Esophagus squamous epithelium (tissue), 5 donors: ENCODE results near the gene MAP3K5. TPM values are rescaled to one million over a fixed set of nuclear protein-coding genes. Genes with fewer than 3 reads are reported as not detected.

ENCODE experiments used
- DNase-seq: peaks from one replicate; lab custom pipeline; 2025; lab: John Stamatoyannopoulos, UW
- H3K27ac ChIP-seq, 4 donors: fragments of 200-600 bp; sonication (generic); one replicate each; pipeline ENCODE4 v1.5.1; 2016 to 2019; ENCODE audit warnings: mild to moderate bottlenecking in 1 of 4
- H3K27me3 ChIP-seq, 4 donors: fragments of 200-600 bp; sonication (generic); 1 replicate in 3 of 4; 2 replicates in 1 of 4; pipeline versions ENCODE4 v1.5.1 to v1.6.0; 2017 to 2021; ENCODE audit warnings: antibody characterized with exemption in 1 of 4
- H3K36me3 ChIP-seq, 3 donors: fragments of 200-600 bp; sonication (generic); one replicate each; pipeline ENCODE4 v1.5.1; 2016 to 2019
- H3K4me1 ChIP-seq, 3 donors: fragments of 200-600 bp; sonication (generic); one replicate each; pipeline ENCODE4 v1.5.1; 2017 to 2019
- H3K4me3 ChIP-seq, 4 donors: fragments of 200-600 bp; sonication (generic); 1 replicate in 3 of 4; 2 replicates in 1 of 4; pipeline ENCODE4 v1.5.1; 2016 to 2019; ENCODE audit warnings: mild to moderate bottlenecking in 2 of 4, moderate library complexity in 1 of 4
- H3K9me3 ChIP-seq, 3 donors: fragments of 200-600 bp; sonication (generic); one replicate each; pipeline ENCODE4 v1.5.1; 2016 to 2019
- CTCF ChIP-seq, 6 experiments: fragments of 450-650 bp in 4 of 6; fragments of 200-600 bp in 2 of 6; sonication (generic) in 2 of 6; IDR thresholded peaks; one replicate each; pipeline ENCODE4 v1.5.1; 2016 to 2019; ENCODE audit warnings: antibody characterized with exemption in 6 of 6, mild to moderate bottlenecking in 4 of 6, moderate library complexity in 4 of 6
- POLR2A ChIP-seq, 4 donors: fragments of 450-650 bp; IDR thresholded peaks; one replicate each; pipeline ENCODE4 v1.6.1; 2017; ENCODE audit warnings: antibody characterized with exemption in 4 of 4, mild to moderate bottlenecking in 4 of 4, moderate library complexity in 3 of 4
- WGBS, 2 donors: methylation state at CpG; one replicate each; pipeline ENCODE4 v1.1.5; 2018; 5-methylcytosine and 5-hydroxymethylcytosine counted together
- intact Hi-C: fragments of 100-400 bp; cut with DNase I; formaldehyde crosslinking; loops from one replicate; pipeline ENCODE4 v1.15.0; 2022
- total RNA-seq, 4 donors: library from RNA; depleted of rRNA; stranded (reverse); fragments of >200 nt; gene quantifications; one replicate each; pipeline ENCODE4 v1.1.0, GENCODE V29; 2016
- donor health status: DM: yes; HTN: yes; CAD: no.

MAP3K5 gene
- total RNA-seq, 4 donors from 2014 or later: 9.2 to 22.9 (median 20.9) TPM

GRCh38 chr6:136658711-136659110, 133.6 kb downstream of the MAP3K5 start:
- no peaks in the 10 kb centered on the region for H3K9me3 ChIP-seq
- no peaks in the 10 kb centered on the region for H3K27me3 ChIP-seq
- no peak for DNase-seq
- peaks cover 0 to 10% (median 5%) of the 10 kb centered on the region in 3 donors for H3K4me1 ChIP-seq
- H3K36me3 ChIP-seq: peaks cover 0 to 41% (median 0%) of the 10 kb centered on the region in 3 donors
- 77 to 89% methylated on average over 2 of the region's 2 CpGs for WGBS, 2 donors
- no peak overlapping the region for H3K4me3 ChIP-seq
- no peak for TF ChIP-seq POLR2A (IDR thresholded peaks at IDR 0.05)
- no peak for TF ChIP-seq CTCF (IDR thresholded peaks at IDR 0.05)
- no peak overlapping the region for H3K27ac ChIP-seq
- intact Hi-C loops: no loop called here

- H3K4me1 ChIP-seq: peaks cover 0 to 9% (median 3%) of the 10 kb centered on the region in 3 donors
- H3K4me3 ChIP-seq: no peak overlapping the region
- WGBS, 2 donors: 58 to 65% methylated on average over 4 of the region's 4 CpGs
- H3K9me3 ChIP-seq: no peaks in the 10 kb centered on the region
- H3K27me3 ChIP-seq: no peaks in the 10 kb centered on the region
- TF ChIP-seq CTCF (IDR thresholded peaks at IDR 0.05): no peak
- TF ChIP-seq POLR2A (IDR thresholded peaks at IDR 0.05): no peak
- no peak for DNase-seq
- intact Hi-C loops: no loop called here
- H3K27ac ChIP-seq: no peak overlapping the region
- H3K36me3 ChIP-seq: peaks cover 0 to 45% (median 6%) of the 10 kb centered on the region in 3 donors
Measured at GRCh38 chr6:136657666-136658065, 134.6 kb downstream of the MAP3K5 start.

- DNase-seq: no peak
- Histone ChIP-seq H3K36me3 (peaks cover 0 to 51% (median 6%) of the 10 kb centered on the region in 3 donors), H3K4me1 (no peaks in the 10 kb centered on the region), H3K27ac (no peak overlapping the region), H3K27me3 (no peaks in the 10 kb centered on the region), H3K4me3 (no peak overlapping the region), H3K9me3 (no peaks in the 10 kb centered on the region)
- intact Hi-C loops: no loop called here
- WGBS, 2 donors: 84 to 90% methylated on average over 1 of the region's 1 CpG
- TF ChIP-seq CTCF (IDR thresholded peaks at IDR 0.05): no peak
- TF ChIP-seq POLR2A (IDR thresholded peaks at IDR 0.05): no peak
Measured at GRCh38 chr6:136656121-136656520, 136.2 kb downstream of the MAP3K5 start.

- H3K4me1 ChIP-seq: no peaks in the 10 kb centered on the region
- peaks cover 0 to 54% (median 6%) of the 10 kb centered on the region in 3 donors for H3K36me3 ChIP-seq
- DNase-seq: no peak
- H3K27ac ChIP-seq: no peak overlapping the region
- H3K27me3 ChIP-seq: no peaks in the 10 kb centered on the region
- 89 to 90% methylated on average over 6 of the region's 6 CpGs for WGBS, 2 donors
- H3K4me3 ChIP-seq: no peak overlapping the region
- no peak for TF ChIP-seq CTCF (IDR thresholded peaks at IDR 0.05)
- TF ChIP-seq POLR2A (IDR thresholded peaks at IDR 0.05): no peak
- intact Hi-C loops: no loop called here
- H3K9me3 ChIP-seq: no peaks in the 10 kb centered on the region
Measured at GRCh38 chr6:136655239-136656014, 136.8 kb downstream of the MAP3K5 start.

- no peak overlapping the region for H3K27ac ChIP-seq
- no peaks in the 10 kb centered on the region for H3K4me1 ChIP-seq
- no peaks in the 10 kb centered on the region for H3K27me3 ChIP-seq
- 94 to 98% methylated on average over 2 of the region's 2 CpGs for WGBS, 2 donors
- intact Hi-C loops: no loop called here
- H3K9me3 ChIP-seq: no peaks in the 10 kb centered on the region
- no peak overlapping the region for H3K4me3 ChIP-seq
- TF ChIP-seq POLR2A (IDR thresholded peaks at IDR 0.05) (no peak), CTCF (IDR thresholded peaks at IDR 0.05) (peak in 1 of 6 experiments; percentile 18)
- peaks cover 0 to 64% (median 8%) of the 10 kb centered on the region in 3 donors for H3K36me3 ChIP-seq
- DNase-seq: no peak
Measured at GRCh38 chr6:136654086-136654485, 138.2 kb downstream of the MAP3K5 start.
